Suprapubic skin (tissue), 4 donors: ENCODE measurements around the gene MEI1.

ENCODE experiments used
- CTCF ChIP-seq, 2 donors: fragments of 200-600 bp in 1 of 2; fragments of 450-650 bp in 1 of 2; sonication (generic) in 1 of 2; IDR thresholded peaks; one replicate each; pipeline ENCODE4 v1.5.1; 2016 to 2019; ENCODE audit warnings: antibody characterized with exemption in 2 of 2, mild to moderate bottlenecking in 1 of 2, moderate library complexity in 1 of 2
- POLR2A ChIP-seq, 2 donors: fragments of 450-650 bp; IDR thresholded peaks; one replicate each; pipeline ENCODE4 v1.6.1; 2017; ENCODE audit warnings: antibody characterized with exemption in 2 of 2, mild to moderate bottlenecking in 2 of 2, moderate library complexity in 2 of 2
- POLR2AphosphoS5 ChIP-seq, 3 donors: sonication (generic); formaldehyde crosslinking; IDR thresholded peaks; one replicate each; pipeline ENCODE4 v1.6.1; 2017; ENCODE audit warnings: antibody characterized with exemption in 3 of 3

DNA sequence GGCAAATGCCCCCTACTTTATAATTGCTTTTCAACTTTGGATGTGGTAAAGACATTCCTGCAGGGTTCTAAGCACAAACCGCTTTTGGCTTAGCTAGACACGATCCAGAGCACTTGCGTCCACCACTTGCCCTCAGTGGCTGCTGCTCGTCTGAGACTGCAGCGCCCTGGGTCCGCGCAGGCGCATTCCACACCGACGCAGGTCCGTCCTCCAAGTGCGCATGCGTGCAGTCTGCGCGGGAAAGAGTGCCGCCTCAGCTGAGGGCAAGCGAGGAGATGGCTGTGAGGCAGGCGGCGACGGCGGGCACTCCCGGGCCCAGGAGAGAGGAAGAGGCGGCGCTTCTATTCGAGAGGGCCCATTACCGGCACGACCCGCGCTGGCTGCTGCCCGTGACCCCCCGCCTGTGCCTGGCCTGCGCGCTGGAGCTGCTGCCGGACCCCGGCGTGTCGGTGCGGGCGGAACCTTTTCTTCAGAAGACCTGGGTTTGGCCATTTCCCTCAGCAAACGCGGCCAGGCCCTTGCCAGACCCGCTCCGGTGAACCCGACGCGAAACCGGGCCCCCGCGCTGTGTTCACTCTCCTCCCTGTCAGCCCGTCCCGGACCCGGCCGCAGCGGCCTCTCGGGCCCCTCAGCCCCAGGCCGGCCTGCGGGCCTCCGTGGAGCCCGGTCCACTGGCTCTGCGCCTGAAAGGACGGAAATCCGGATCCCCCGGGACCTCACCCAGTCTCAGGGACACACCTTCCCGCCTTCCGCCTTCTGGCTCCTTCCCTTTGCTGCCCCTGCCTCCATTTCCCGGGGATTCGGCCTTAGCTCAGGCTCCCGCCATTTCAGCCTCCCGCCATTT lies at the start of gene MEI1:
- TF ChIP-seq CTCF (IDR thresholded peaks at IDR 0.05) (no peak), POLR2AphosphoS5 (IDR thresholded peaks at IDR 0.05) (no peak), POLR2A (IDR thresholded peaks at IDR 0.05) (no peak)
